HG03378 (cell line): ENCODE data around the gene FAM217A.

ENCODE experiments used
- ATAC-seq: cut with Tn5 transposase; IDR thresholded peaks from one replicate; pipeline ENCODE4 v1.9.1; 2021; ENCODE audit warnings: mild to moderate bottlenecking, moderate library complexity; ENCODE audit not compliant: unreplicated experiment

FAM217A gene

GRCh38 chr6:4085332-4085700 lies 6.4 kb upstream of the FAM217A start:
- ATAC-seq, result no peak

GRCh38 chr6:4084444-4085331 lies 5.8 kb upstream of the FAM217A start:
- no peak for ATAC-seq

- no peak for ATAC-seq
Measured at GRCh38 chr6:4074478-4075235, 4.3 kb downstream of the FAM217A start.

GRCh38 chr6:4071330-4071729 lies 7.6 kb downstream of the FAM217A start:
- no peak for ATAC-seq

- ATAC-seq, result no peak
Measured at GRCh38 chr6:4069199-4069598, 9.7 kb downstream of the FAM217A start.

GRCh38 chr6:4067673-4068072 lies 11.3 kb downstream of the FAM217A start:
- no peak for ATAC-seq

GRCh38 chr6:4066029-4066755 lies 12.7 kb downstream of the FAM217A start:
- no peak for ATAC-seq

GRCh38 chr6:4059115-4059777 lies 19.7 kb downstream of the FAM217A start:
- ATAC-seq, result no peak

- no peak for ATAC-seq
Measured at GRCh38 chr6:4057036-4057435, 21.9 kb downstream of the FAM217A start.

GRCh38 chr6:4055420-4056041 lies 23.4 kb downstream of the FAM217A start:
- no peak for ATAC-seq

- ATAC-seq, result no peak
Measured at GRCh38 chr6:4049246-4049645, 29.7 kb downstream of the FAM217A start.

- ATAC-seq, result no peak
Measured at GRCh38 chr6:4041480-4041879, 37.5 kb downstream of the FAM217A start.

- no peak for ATAC-seq
Measured at GRCh38 chr6:4039348-4039747, 39.6 kb downstream of the FAM217A start.

- ATAC-seq, result no peak
Measured at GRCh38 chr6:4036581-4036980, 42.4 kb downstream of the FAM217A start.

GRCh38 chr6:4032475-4032874 lies 46.5 kb downstream of the FAM217A start:
- no peak for ATAC-seq

GRCh38 chr6:4031442-4031841 lies 47.5 kb downstream of the FAM217A start:
- ATAC-seq, result no peak

GRCh38 chr6:4030669-4031068 lies 48.3 kb downstream of the FAM217A start:
- ATAC-seq, result no peak

GRCh38 chr6:4029687-4030086 lies 49.2 kb downstream of the FAM217A start:
- no peak for ATAC-seq

- no peak for ATAC-seq
Measured at GRCh38 chr6:4028051-4028450, 50.9 kb downstream of the FAM217A start.

- no peak for ATAC-seq
Measured at GRCh38 chr6:4025681-4026080, 53.3 kb downstream of the FAM217A start.

- ATAC-seq, result no peak
Measured at GRCh38 chr6:4023240-4023639, 55.7 kb downstream of the FAM217A start.
